CD4-positive, alpha-beta T cell treated with Interleukin-4 for 1 hour (primary cell): ENCODE results near the gene DNAH8.
"Not testable (repeated sequence)": the region's sequence is repeated elsewhere in the genome, so short reads cannot be mapped to it uniquely, and the experiment has no call there.

ENCODE experiments used
- DNase-seq, 2 donors: peaks; one replicate each; pipeline ENCODE4 v3.0.0-alpha.2; 2020 to 2022

Gene DNAH8

DNA sequence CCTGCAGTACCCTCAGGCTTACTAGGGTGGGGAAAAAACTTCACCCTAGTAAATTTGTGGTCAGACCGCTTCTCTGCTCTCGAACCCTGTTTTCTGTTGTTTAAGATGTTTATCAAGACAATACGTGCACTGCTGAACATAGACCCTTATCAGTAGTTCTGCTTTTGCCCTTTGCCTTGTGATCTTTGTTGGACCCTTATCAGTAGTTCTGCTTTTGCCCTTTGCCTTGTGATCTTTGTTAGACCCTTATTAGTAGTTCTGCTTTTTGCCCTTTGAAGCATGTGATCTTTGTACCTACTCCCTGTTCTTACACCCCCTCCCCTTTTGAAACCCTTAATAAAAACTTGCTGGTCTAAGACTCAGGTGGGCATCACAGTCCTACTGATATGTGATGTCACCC, 15.4 kb upstream of the DNAH8 start:
- DNase-seq: not testable (repeated sequence)

DNA sequence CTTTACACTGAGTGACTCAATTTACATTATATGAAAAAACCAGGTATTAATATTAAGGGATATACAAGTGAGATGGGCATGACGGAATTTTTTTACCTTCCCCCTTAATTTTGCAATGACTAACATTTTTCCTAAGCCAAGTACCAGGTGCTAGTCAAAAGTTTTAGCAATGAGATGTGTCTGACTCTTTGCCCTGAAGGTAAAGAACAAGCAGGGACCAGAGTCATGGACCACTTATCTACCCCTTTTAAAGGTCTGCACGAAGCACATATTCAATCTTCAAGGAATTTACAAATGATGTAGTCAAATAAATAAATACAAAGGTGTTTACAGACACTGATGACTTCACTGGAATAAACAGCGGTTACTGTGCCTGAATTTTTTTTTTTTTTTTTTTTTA, 13.6 kb upstream of the DNAH8 start:
- no peak for DNase-seq

DNA sequence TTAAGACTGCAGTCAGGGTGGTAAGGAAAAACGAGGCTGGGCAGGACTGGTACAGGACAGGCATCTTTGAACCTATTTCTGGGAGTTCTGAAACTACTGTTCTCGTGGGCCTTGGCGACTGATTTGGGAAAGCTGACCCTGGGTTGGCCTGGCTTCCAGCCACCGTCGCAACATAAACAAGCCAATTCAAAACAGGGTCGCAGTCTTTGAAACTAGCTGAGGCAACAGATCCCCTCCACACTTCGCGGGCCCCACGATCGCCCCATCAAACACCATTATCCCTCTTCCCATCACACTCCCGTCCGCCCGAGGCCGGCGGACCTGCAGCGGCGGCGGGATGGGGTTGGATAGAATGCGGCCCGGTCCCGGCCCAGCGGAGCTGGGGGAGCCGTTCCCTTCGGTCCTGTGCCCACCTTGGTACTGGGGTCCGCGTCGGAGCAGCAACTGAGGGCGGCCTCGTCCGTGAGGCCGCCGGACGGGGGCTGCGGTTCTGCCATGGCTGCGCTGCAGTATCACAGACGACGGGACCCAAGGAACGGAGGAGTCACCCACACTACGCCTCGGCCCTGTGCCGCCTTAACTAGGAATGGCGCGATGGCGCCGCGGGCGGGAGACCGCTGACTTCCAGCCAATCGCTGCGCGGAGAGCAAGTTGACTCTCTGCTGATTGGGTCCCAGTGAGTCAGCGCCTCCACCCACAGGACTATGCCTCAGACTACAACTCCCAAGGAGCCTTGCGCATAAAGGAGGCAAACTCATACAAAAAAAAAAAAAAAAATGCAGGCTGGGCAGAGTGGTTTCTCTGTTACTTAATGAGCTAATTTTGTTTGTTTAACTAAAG, 12.3 kb upstream of the DNAH8 start, which contains the start of gene GLO1:
GLO1 (minus strand) TSS at position 588 of the 840 bp plus-strand sequence; CDS start at position 497, 91 bp downstream.
- peak; percentile 97 for DNase-seq

DNA sequence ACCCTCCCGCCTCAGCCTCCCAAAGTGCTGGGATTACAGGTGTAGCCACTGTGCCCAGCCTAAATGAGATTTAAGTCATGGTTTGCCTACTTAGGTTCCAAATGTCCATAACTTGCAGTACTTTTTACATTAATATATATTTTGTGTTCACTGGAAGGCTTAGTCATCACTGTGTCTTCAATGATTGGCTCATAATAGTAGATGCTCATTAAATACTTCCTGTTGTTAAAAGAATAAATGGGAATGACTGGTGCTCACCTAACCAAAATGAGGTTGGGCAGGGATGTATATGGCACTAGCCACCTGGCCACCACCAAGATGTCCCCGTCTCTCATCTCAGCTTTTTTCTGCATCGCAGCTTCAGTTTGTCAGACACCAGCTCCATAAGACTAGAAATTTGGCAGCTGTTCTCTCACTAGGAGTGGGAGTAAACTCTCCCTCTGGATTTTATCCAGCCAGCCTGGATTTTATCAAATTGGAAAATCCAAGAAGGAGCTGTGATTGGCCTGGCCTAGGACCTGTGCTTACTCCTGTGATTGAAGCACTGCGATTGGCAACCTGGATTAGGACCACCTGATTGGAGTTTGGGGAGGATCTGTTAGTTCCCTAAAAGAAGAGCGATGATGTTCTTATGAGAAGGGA, 11.0 kb upstream of the DNAH8 start:
- no peak for DNase-seq

DNA sequence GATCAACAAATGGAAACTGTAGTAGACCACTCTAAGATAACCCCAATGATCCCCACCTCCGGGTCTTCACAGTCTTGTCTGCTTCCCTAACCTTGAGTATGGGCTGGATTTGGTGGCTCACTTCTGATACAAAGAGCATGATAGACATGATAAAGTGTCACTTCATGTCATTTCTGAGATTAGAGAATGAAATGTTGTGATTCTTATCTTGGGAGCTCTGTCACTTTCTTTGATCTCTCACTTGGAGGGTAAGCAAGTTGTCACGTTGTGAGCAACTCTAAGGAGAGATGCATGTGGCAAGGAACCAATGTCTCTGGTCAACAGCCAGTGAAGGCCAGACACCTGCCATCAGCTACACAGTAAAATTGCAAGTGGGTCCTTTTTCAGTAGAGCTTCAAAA, 9.2 kb upstream of the DNAH8 start:
- DNase-seq: no peak

DNA sequence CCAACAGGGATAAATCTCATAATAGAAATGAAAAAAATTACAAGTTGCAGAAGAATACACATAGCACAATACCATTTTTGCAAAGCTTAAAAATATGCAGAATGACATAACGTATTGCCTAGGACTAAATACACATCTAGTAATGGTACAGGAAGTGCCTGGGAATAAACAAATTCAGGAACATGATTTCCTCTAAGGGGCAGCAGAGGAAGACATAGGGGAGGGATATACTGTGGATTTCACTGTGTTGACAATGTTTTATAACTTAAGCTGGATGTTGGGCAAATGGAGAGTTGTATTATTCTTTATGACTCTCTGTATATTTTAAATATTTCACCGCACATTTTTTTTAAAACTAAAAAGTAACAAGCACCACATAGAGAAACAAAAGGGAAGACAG, 6.6 kb upstream of the DNAH8 start:
- no peak for DNase-seq

DNA sequence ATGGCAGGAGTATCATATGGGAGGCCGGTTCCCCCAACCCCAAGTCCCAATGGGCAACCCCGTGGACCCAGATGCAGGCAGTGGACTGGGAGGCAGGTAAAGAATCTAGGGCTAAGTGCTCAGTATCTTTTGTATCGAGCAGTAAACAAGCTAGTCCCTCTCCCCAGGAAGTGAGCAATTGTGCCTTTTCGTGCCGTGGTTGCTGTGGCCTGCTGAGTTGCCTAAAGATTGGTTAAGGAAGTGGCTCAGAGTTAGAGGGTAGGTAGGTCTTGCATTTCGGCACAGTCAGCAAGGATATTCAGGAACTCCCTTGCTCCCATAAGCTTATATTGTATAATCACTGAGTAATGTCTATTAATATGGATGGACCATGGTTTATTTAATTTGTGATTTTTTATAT, 1.3 kb upstream of the DNAH8 start:
- peak; percentile 25 to 46 for DNase-seq

DNA sequence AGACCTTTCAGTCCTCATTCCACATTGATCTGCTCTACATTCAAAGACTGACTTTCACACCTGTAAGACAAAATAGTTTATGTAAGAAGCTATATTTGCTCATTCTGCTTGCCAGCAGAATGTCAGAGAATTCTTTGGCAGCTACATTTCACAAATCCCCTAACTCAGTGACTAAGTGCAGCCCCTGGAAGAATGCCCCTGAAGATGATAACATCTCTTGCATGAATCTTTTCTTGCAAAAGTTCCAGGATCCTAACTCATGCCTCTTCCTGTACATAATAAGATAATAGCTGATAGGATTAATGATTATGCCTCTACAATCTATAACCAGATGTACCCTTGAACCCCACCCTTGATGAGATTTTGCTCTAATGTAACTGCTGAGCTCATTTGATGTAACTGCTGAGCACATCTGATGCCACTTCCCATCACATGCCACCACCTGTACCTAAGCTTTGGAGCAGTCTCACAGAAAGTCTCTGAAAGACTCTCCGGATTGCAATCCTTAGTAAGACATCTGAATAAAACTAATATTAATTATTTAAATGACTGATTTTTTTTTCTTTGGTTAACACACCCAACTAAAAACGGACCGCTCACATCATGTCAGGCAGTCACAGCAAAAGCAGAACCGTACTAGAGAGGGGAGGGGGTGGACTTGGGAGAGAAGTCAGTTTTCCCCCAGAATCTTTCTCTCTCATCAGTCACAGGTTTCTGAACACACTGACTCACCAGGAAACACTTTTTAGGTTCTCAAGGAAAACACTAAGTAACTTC, 684 bp upstream of the DNAH8 start:
- DNase-seq: no peak

DNA sequence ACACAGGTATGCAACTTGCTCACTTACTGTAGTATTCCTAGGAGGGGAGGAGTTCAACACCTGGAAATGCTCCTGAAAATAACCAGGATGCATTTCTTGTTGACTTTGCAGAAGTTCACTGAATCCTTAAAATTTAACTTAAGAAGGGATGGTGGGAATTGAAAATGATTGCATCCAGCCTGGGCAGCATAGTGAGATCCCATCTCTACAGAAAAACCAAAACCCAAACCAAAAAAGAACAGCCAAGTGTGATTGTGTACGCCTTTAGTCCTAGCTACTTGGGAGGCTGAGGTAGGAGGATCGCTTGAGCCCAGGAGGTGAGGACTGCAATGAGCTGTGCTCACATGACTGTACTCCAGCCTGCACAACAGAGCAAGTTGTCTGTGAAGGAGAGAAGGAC, 1.7 kb downstream of the DNAH8 start:
- DNase-seq: no peak

DNA sequence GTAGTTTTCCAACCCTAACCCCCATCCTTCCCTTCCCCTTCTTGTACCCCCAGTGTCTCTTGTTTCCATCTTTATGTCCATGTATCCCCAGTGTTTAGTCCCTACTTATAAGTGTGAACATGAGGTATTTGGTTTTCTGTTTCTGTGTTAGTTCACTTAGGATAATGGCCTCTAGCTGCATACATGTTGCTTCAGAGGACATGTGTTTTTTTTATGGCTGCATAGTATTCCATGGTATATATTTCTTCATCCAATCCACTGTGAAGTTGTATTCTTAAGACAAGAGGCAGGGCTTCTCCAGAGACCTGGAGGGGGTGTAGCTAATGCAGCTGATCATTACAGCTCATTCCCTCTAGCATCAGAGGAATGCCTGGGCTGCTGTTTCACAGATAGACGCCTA, 4.2 kb downstream of the DNAH8 start:
- no peak for DNase-seq

DNA sequence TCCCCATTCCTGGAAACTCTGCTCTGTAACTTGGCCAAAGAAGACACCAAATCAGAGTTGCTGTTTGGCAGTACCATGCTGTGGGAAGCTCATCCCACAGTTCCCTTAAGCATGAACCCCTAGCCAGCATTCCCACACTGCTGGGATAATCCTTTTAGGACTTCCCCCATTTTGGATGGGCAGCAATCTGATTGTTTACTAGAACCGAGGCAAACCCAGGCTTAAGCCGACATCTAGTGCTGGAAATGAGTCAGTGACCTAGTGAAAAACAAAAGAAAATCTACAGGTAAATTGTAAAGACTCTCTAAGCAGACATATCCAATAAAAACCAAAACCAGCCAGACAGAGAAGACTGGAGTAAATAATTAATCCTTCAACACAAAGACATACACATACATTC, 5.2 kb downstream of the DNAH8 start:
- DNase-seq: no peak

DNA sequence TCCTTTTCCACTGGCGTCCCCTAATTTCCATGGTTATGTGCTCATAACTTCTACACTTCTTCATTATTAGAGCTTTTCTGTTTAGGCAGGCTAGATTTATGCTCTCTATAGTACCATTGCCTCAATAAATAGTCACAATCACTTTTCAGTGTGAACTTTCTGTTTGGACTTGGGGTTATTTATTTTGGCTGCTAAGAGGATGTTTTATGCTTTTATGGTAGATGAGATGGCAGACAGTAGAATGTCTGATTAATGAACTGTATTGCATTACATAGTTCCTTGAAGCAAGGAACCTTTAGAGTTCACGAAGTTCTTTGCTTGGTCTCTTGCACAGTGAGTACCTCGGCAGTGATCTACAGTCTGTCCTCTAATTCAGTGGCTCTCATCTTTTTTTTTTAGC, 6.9 kb downstream of the DNAH8 start:
- no peak for DNase-seq

DNA sequence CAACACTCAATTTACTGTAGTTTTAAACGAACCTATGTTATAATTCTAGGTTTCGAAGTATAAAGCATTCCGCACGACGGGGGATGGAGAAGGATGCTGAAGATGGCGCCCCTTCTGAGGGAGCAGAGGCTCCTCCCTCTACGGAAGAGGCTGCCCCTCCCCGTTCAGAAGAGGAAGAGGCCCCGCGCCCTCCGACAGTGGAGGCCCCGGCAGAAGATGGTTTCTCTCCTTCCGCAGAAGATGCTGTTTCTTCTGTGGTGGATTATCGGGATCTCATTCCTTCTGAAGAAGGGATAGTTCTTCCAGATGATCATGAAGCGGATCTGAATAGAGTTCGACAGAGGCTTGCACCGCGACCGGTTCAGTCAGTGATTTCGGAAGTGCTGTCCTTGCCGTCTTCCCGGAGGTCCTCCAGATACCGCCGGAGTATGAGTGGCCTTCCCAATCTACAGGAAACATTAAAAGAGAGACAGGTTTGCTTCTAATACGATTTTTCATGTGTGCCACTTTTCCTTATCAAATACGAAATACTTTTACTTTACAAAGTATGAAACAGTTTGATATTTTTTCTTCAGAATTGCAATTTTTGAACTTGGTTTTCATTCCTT, 7.7 kb downstream of the DNAH8 start:
- DNase-seq: no peak

DNA sequence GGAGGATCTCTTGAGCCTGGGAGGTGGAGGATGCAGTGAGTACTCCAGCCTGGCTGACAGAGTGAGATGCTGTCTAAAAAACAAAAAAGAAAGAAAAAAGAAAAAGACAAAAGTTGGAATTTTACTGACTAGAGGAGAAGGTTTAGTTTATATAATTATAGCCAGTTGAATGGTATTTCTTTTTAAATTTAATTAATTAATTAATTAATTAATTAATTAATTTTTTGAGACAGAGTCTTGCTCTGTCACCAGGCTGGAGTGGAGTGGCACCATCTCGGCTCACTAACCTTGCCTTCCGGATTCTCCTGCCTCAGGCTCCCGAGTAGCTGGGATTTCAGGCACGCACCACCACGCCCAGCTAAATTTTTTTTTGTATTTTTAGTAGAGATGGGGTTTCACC, 8.7 kb downstream of the DNAH8 start:
- DNase-seq: no peak

DNA sequence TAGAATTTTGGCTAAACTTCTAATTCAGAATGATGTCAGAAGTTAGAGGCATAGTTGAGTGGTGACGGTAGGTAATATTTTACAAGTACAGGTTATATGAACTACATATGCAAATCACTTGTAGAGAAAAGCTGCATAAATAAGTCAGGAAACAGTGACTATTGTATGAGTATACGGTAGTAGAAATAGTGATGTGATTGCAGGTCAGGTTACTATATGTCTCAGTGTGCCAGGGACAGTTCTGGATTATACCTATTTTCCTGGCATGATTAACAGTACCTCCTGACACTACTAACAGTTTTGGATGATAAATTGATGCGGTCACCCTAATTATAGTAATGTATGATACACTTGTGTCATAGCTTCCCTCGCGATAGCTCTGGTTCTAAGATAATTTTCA, 9.2 kb downstream of the DNAH8 start:
- DNase-seq: no peak

DNA sequence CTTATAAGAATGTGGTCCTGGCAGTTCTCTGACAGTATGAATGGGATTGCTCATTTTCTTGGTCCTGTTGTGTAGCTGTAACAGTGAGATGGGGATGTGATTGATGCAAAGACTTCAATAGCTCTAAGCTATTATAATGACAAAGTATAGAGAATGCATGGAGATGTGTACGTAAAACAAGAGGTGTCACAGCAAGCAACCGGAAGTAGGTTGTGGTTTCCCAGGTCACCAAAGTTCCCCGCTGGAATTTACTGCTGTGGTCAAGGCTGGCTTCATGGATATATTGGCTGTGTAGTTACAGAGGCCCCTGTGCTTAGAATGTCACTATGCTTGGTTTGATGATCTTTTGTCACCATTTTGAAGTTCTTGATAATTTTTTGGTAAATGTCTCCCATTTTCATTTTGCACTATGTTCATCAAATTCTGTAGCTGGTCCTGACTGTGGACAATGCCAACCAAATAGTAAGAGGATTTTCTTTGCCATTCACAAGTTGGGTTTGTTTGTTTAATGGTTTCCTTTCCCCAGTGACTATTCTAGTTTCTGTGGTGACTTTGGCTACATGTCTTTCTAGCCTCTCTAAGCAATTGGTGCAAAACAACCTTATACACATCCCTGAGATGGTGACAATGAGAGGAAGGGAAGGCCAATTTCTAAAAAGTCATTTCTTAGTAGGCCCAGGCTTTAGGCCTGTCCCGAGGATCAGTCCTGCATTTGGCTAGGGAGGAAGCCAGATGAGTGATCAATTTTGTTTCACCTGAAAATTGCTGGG, 10.5 kb downstream of the DNAH8 start:
- DNase-seq: no peak

DNA sequence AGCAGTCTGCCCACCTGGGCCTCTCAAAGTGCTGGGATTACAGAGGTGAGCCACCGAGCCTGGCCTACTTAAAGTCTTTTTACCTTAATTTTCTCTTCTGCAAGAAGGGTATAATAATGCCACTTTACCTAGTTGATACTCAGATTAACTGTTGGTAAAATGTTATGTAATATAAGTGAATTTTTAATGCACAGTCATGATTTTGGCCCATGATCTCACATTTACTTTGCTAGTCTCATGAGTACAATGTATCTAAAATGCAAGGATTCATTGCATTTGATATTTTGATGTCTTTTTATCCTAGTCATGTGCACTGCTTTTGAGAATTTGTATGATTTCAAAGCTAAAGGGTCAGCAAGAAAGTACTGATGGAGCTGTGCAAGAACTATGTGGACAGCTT, 13.1 kb downstream of the DNAH8 start:
- no peak for DNase-seq

DNA sequence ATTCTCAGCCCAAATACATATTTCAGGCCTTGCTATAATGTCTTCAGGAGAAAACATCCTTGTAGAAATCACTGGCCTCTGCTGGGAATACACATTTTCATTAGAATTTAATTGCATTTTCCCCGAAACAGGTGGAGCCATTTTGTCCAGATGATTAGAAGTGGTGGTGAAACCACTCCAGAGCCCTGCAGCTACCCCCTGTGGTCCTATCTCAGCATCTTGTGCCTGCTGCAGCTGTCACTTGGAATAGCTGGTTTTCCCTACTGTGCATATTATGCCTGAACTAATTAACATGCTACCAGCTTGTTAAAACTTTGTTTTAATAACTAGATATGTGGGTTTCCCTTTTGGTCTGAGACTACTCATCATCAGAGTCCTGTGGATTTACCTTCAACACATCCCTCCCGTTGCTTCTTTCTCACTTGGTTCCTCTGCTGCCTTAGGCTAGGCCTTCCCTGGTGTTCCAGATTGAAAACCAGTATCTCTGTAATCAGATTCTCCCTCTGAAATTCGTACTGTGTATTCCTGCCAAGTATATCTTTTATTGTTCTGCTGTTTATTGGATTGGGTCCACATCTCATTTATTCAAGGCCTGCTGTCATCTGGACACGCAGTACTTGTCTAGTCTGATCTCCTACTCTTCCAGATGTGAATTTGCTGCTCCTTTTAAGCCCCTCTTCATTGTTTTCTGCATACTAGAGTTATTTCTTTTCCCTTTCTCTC, 15.2 kb downstream of the DNAH8 start:
- DNase-seq: no peak

DNA sequence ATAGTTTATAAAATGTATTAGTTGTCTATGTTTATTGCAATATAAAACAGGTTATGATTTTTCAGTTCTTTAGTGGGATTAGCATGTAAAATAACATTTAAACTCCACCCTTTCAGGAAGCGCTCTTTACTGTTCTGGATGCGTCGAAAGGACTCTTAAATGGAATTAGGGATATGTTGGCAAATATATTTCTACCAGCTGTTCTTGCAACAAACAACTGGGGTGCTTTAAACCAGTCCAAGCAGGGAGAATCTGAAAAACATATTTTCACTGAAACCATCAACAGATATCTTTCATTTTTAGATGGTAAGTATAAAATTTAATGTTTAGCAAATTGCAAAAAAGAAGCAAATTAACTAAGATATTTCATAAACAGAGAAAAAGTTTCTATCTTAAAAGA, 21.8 kb downstream of the DNAH8 start:
- DNase-seq: no peak

DNA sequence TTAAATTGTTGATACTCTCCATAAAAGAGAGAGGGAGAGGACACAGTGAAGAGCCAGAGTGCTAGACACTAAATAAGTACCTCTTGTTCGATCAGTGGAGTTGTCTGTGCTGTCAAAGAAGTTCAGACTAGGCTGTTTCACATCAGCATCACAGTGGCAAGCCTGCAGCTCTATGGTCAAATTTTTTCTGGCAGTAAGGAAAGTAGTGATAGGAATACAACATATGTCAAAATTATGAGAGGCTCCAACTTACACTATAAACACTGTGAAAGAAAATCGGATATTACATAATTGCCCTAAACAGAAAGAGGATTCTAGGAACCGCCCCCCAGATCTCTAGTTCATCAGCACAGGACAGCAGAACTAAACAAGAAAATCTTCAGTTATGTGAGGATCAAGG, 23.1 kb downstream of the DNAH8 start:
- no peak for DNase-seq

DNA sequence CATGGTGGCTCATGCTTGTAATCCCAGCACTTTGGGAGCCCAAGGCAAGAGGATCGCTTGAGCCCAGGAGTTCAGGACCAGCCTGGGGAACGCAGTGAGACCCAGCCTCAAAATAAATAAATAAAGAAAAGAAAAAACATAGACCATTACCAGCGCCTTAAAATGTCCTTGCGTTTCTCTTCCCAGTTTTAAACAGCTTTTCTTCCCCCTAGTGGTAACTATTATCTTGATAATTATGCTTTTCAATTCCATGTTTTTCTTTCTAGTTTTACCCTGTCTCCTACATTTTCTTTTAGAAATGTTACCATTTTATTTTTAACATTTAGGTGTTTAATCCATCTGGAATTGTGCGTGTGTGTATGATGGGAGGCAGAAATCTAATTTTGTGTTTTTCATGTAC, 24.4 kb downstream of the DNAH8 start:
- DNase-seq: no peak

DNA sequence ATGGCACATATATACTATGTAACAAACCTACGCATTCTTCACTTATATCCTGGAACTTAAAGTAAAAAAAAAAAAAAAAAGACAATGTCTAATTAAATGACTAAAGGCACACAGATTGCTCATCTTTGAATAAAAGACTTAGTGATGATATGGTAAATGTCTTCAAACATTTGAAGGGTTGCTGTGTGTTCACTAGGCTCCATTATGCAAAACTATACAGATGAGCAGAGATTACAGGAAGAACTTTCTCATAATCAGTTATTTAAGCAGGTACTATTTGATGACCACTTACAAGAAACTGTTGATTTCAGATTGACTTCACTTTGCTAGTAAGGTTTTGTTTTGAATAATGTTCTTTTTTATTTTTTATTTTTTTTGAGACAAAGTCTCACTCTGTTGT, 34.4 kb downstream of the DNAH8 start:
- DNase-seq: no peak
